ENCODE measurements around the gene NWD2. TPM values are rescaled to one million over a fixed set of nuclear protein-coding genes. Genes with fewer than 3 reads are reported as not detected.

The NWD2 gene
- total RNA-seq, 1 donor from 2014 or later: not detected

- H3K4me3 ChIP-seq (ENCODE audit: low read depth, low read length): no peak overlapping the region
- TF ChIP-seq CTCF (conservative IDR thresholded peaks at IDR 0.05; ENCODE audit: low read depth, low read length): no peak
- no peak for DNase-seq (ENCODE audit: low read depth)
These were observed 206.4 kb downstream of the NWD2 start for GRCh38 chr4:37450911-37451310.

- TF ChIP-seq CTCF (conservative IDR thresholded peaks at IDR 0.05; ENCODE audit: low read depth, low read length): no peak
- DNase-seq (ENCODE audit: low read depth): no peak
- H3K4me3 ChIP-seq (ENCODE audit: low read depth, low read length): no peak overlapping the region
These were observed 207.1 kb downstream of the NWD2 start for GRCh38 chr4:37451656-37452055.

- peak; percentile 78 for TF ChIP-seq CTCF (conservative IDR thresholded peaks at IDR 0.05; ENCODE audit: low read depth, low read length)
- H3K4me3 ChIP-seq (ENCODE audit: low read depth, low read length): peak overlapping the region; percentile 59
These were observed 208.4 kb downstream of the NWD2 start for GRCh38 chr4:37452952-37453280.

GRCh38 chr4:37453281-37453998 is 208.9 kb downstream of the NWD2 start:
- no peak for DNase-seq (ENCODE audit: low read depth)
- peak; percentile 6 for TF ChIP-seq CTCF (conservative IDR thresholded peaks at IDR 0.05; ENCODE audit: low read depth, low read length)
- H3K4me3 ChIP-seq (ENCODE audit: low read depth, low read length): peak overlapping the region; percentile 59

More at GRCh38 chr4:37452952-37453280, 208.4 kb downstream of the NWD2 start:
- peak; percentile 72 for DNase-seq (ENCODE audit: low read depth)

- DNase-seq (ENCODE audit: low read depth): no peak
- no peak for TF ChIP-seq CTCF (conservative IDR thresholded peaks at IDR 0.05; ENCODE audit: low read depth, low read length)
- H3K4me3 ChIP-seq (ENCODE audit: low read depth, low read length): peak overlapping the region; percentile 59
These were observed 209.7 kb downstream of the NWD2 start for GRCh38 chr4:37453999-37454800.

GRCh38 chr4:37455301-37456131 is 211.0 kb downstream of the NWD2 start:
- no peak for DNase-seq (ENCODE audit: low read depth)

More at GRCh38 chr4:37455301-37456131, 211.0 kb downstream of the NWD2 start:
- peak overlapping the region; percentile 59 for H3K4me3 ChIP-seq (ENCODE audit: low read depth, low read length)
- no peak for TF ChIP-seq CTCF (conservative IDR thresholded peaks at IDR 0.05; ENCODE audit: low read depth, low read length)

All from epithelial cell of proximal tubule (primary cell).